B cell (primary cell): Measurements from ENCODE around the gene DDX27. TPM values are rescaled to one million over a fixed set of nuclear protein-coding genes. Genes with fewer than 3 reads are reported as not detected.
A peak's percentile ranks its signal among the peaks of the same experiment; 100 is the strongest.

Experiments used
- ATAC-seq: fragments of 200-7000 bp; cut with Tn5 transposase; one replicate; pipeline ENCODE4 v1.10.0; 2021; ENCODE audit warnings: low read depth, mild to moderate bottlenecking, moderate number of reproducible peaks, moderate library complexity
- CTCF ChIA-PET: fragments of 350-600 bp; sonication (Branson Sonifier 250); formaldehyde crosslinking; loops from one replicate; lab custom pipeline; 2021; ENCODE audit warnings: antibody characterized with exemption, inconsistent platforms; lab: Charles Lee
- POLR2A ChIA-PET: fragments of 350-600 bp; sonication (Branson Sonifier 250); formaldehyde crosslinking; loops from one replicate; lab custom pipeline; 2021; ENCODE audit warnings: antibody characterized with exemption; lab: Charles Lee
- DNase-seq: peaks from one replicate; pipeline ENCODE4 v3.0.0; 2013
- H2AFZ ChIP-seq: 2 replicates; pipeline ENCODE4 v1.6.1; 2012; ENCODE audit warnings: mild to moderate bottlenecking, low read depth, low read length; ENCODE audit not compliant: insufficient read depth, poor library complexity, severe bottlenecking
- H3K27ac ChIP-seq, 2 donors: 1 replicate in 1 of 2; 2 replicates in 1 of 2; pipeline ENCODE4 v1.5.1; 2012 to 2013; ENCODE audit warnings: low read length in 2 of 2, mild to moderate bottlenecking in 2 of 2, moderate library complexity in 1 of 2
- H3K27me3 ChIP-seq, 4 experiments: fragments of 200-600 bp in 1 of 4; sonication (generic) in 1 of 4; replicated peaks in 1 of 4; 1 replicate in 2 of 4; 2 replicates in 2 of 4; pipeline versions ENCODE4 v1.6.1 to v1.7.0; 2013 to 2016; ENCODE audit warnings: low read length in 3 of 4, mild to moderate bottlenecking in 2 of 4, mixed read lengths in 1 of 4, moderate library complexity in 1 of 4; ENCODE audit not compliant: insufficient read depth in 4 of 4, control insufficient read depth in 3 of 4; ENCODE audit errors: control extremely low read depth in 1 of 4
- H3K36me3 ChIP-seq, 2 experiments: replicated peaks in 1 of 2; 1 replicate in 1 of 2; 2 replicates in 1 of 2; pipeline versions ENCODE4 v1.6.1 to v1.7.1; 2013; ENCODE audit warnings: low read length in 1 of 2; ENCODE audit not compliant: insufficient read depth in 2 of 2, control insufficient read depth in 1 of 2; ENCODE audit errors: control extremely low read depth in 1 of 2, extremely low read depth in 1 of 2
- H3K4me1 ChIP-seq, 2 donors: fragments of 200-600 bp in 1 of 2; sonication (generic) in 1 of 2; 1 replicate in 1 of 2; 2 replicates in 1 of 2; pipeline versions ENCODE4 v1.5.1 to v1.6.1; 2013 to 2017; ENCODE audit warnings: low read length in 2 of 2; ENCODE audit not compliant: control insufficient read depth in 2 of 2, insufficient read depth in 2 of 2
- H3K4me2 ChIP-seq: replicated peaks from 2 replicates; pipeline ENCODE3; 2012; ENCODE audit warnings: mild to moderate bottlenecking, low read depth, low read length; ENCODE audit not compliant: poor library complexity, severe bottlenecking
- H3K4me3 ChIP-seq, 5 experiments: fragments of 200-600 bp in 1 of 5; sonication (generic) in 1 of 5; 1 replicate in 3 of 5; 2 replicates in 2 of 5; pipeline versions ENCODE4 v1.5.1 to v1.7.0; 2011 to 2016; ENCODE audit warnings: low read length in 4 of 5, mild to moderate bottlenecking in 4 of 5, low read depth in 2 of 5, control low read depth in 1 of 5, moderate library complexity in 1 of 5; ENCODE audit not compliant: insufficient read depth in 1 of 5; ENCODE audit errors: control extremely low read depth in 1 of 5, extremely low read depth in 1 of 5
- H3K79me2 ChIP-seq: fragments of 200-600 bp; sonication (generic); one replicate; pipeline ENCODE4 v1.6.0; 2016; ENCODE audit warnings: low read length; ENCODE audit not compliant: control insufficient read depth, insufficient read depth
- H3K9ac ChIP-seq: fragments of 200-600 bp; sonication (generic); 2 replicates; pipeline ENCODE4 v1.6.1; 2017; ENCODE audit warnings: mild to moderate bottlenecking, low read length, moderate library complexity
- H3K9me3 ChIP-seq, 3 donors: one replicate each; pipeline versions ENCODE4 v1.6.1 to v1.7.1; 2013; ENCODE audit warnings: low read length in 2 of 3; ENCODE audit not compliant: control insufficient read depth in 2 of 3, insufficient read depth in 1 of 3; ENCODE audit errors: control extremely low read depth in 1 of 3
- H4K20me1 ChIP-seq: 2 replicates; pipeline ENCODE4 v1.6.0; 2012; ENCODE audit warnings: mild to moderate bottlenecking, low read length; ENCODE audit not compliant: insufficient read depth, control insufficient read depth, poor library complexity, severe bottlenecking
- H3K27ac Mint-ChIP-seq: one replicate; pipeline ENCODE4 v1.8.0; 2021; ENCODE audit warnings: mixed read lengths
- H3K27me3 Mint-ChIP-seq: one replicate; pipeline ENCODE4 v1.8.0; 2021; ENCODE audit warnings: mixed read lengths
- H3K4me1 Mint-ChIP-seq: one replicate; pipeline ENCODE4 v1.8.0; 2021; ENCODE audit warnings: mixed read lengths
- H3K4me3 Mint-ChIP-seq: one replicate; pipeline ENCODE4 v1.8.0; 2021; ENCODE audit warnings: mixed read lengths
- H3K9me3 Mint-ChIP-seq: one replicate; pipeline ENCODE4 v1.8.0; 2022; ENCODE audit warnings: mixed read lengths; ENCODE audit not compliant: insufficient read depth
- CTCF ChIP-seq: fragments of 200-600 bp; IDR thresholded peaks from one replicate; pipeline ENCODE4 v1.8.0; 2022; ENCODE audit warnings: antibody characterized with exemption, mild to moderate bottlenecking
- EZH2 ChIP-seq: IDR thresholded peaks from 2 replicates; pipeline ENCODE4 v1.6.1; 2012; ENCODE audit warnings: borderline replicate concordance, low read depth, mild to moderate bottlenecking, moderate library complexity, low read length; ENCODE audit not compliant: insufficient read depth, poor library complexity, severe bottlenecking
- WGBS: methylation state at CpG from one replicate; pipeline ENCODE4 v1.1.5; 2013; ENCODE audit warnings: missing lambda C conversion rate; ENCODE audit not compliant: insufficient coverage; 5-methylcytosine and 5-hydroxymethylcytosine counted together
- intact Hi-C: fragments of 100-400 bp; cut with micrococcal nuclease; formaldehyde crosslinking; loops from one replicate; pipeline ENCODE4 v1.10.0; 2022
- polyA plus RNA-seq: library from polyadenylated mRNA; depleted of rRNA; stranded (reverse); fragments of >200 nt; gene quantifications from 2 replicates; pipeline ENCODE4 v1.2.3, GENCODE V29; 2012
- small RNA-seq: library from RNA; depleted of rRNA; stranded (forward); fragments of <200 nt; gene quantifications from one replicate; pipeline ENCODE3, GENCODE V24; 2012; ENCODE audit warnings: low replicate concordance, low read depth; ENCODE audit not compliant: insufficient read length
- total RNA-seq, 2 donors: library from RNA; stranded (reverse); fragments of 120-200 nt in 1 of 2; gene quantifications; 1 replicate in 1 of 2; 2 replicates in 1 of 2; pipeline versions ENCODE4 v1.2.3 to v1.2.4, GENCODE V29; 2013 to 2022

DDX27 gene
- total and polyA plus RNA-seq, 2 donors (not counting 1 experiment from before 2014, with no cell fraction given) = 55.0 to 74.6 TPM

GRCh38 chr20:49293122-49293521 is 73.9 kb downstream of the DDX27 start:
- no peak for TF ChIP-seq CTCF
- no peak for TF ChIP-seq EZH2
- peaks cover 32% of the 10 kb centered on the region for H4K20me1 ChIP-seq
- peaks cover 0 to 30% (median 8%) of the 10 kb centered on the region in 3 donors for H3K9me3 ChIP-seq
- peaks cover 12 to 48% of the 10 kb centered on the region in 2 experiments for H3K36me3 ChIP-seq
- ATAC-seq (no peak), DNase-seq (no peak)
- H3K27ac ChIP-seq = no peak overlapping the region
- Mint-ChIP-seq H3K4me1 (peaks cover 17% of the 10 kb centered on the region), H3K4me3 (no peak overlapping the region), H3K27me3 (no peaks in the 10 kb centered on the region), H3K9me3 (peaks cover 8% of the 10 kb centered on the region), H3K27ac (no peak overlapping the region)
- H3K4me3 ChIP-seq = no peak overlapping the region
- no peak overlapping the region for H3K9ac ChIP-seq
- H3K4me2 ChIP-seq = no peak overlapping the region
- no peak overlapping the region for H2AFZ ChIP-seq
- peaks cover 21% of the 10 kb centered on the region for H3K79me2 ChIP-seq
- ChIA-PET POLR2A (no interaction called here), CTCF (no interaction called here)
- peaks cover 0 to 12% of the 10 kb centered on the region in 2 donors for H3K4me1 ChIP-seq
- intact Hi-C loops = no loop called here
- H3K27me3 ChIP-seq = no peaks in the 10 kb centered on the region
- no CpG with 5 or more reads among the region's 6 CpGs for WGBS

Small RNAs within 50 kb of the gene (small RNA-seq; reads per million reads assigned to genes)
- gene SNORD12B (9,080 reads per million, percentile 99 among the genes with 10 or more reads in this experiment), gene SNORD12C (10,224 reads per million, percentile 99 among the genes with 10 or more reads in this experiment)

Other genes starting within 250 kb of the DDX27 start
- gene CSE1L, start 173.1 kb upstream of the DDX27 start, total RNA-seq = 38.0 and 38.5 TPM in 2 replicates
- gene CSE1L, start 173.1 kb upstream of the DDX27 start, polyA plus RNA-seq = 7.6 and 8.9 TPM in 2 replicates
- gene STAU1, start 31.1 kb upstream of the DDX27 start, total RNA-seq = 42.9 TPM in 2 replicates
- gene STAU1, start 31.1 kb upstream of the DDX27 start, polyA plus RNA-seq = 15.4 and 24.7 TPM in 2 replicates
- 37.9 and 38.8 TPM in 2 replicates for gene ZNFX1, start 58.6 kb downstream of the DDX27 start, total RNA-seq
- 10.3 and 11.3 TPM in 2 replicates for gene ZNFX1, start 58.6 kb downstream of the DDX27 start, polyA plus RNA-seq